ENCODE results near the gene DPP7.

GRCh38 chr9:137064027-137064879 lies 50.3 kb downstream of the DPP7 start:
- TF ChIP-seq GATA2 (IDR thresholded peaks at IDR 0.05; ENCODE audit: low read depth, low read length) (no peak), GATA3 (IDR thresholded peaks at IDR 0.05; ENCODE audit: low read depth, low read length) (no peak)
